ENCODE data around the gene EVA1A. TPM values are rescaled to one million over a fixed set of nuclear protein-coding genes. Genes with fewer than 3 reads are reported as not detected.

The EVA1A gene
- total and polyA plus RNA-seq, 2 of the 8 experiments (the other 6 are each of a cell fraction or from before 2014, with no cell fraction given) = 2.4 to 4.3 TPM

GRCh38 chr2:75545387-75545786, 15.4 kb downstream of the EVA1A start:
- no peak overlapping the region for H4K5ac ChIP-seq (ENCODE audit: insufficient read length, low read depth, low read length)
- no peak overlapping the region for H3K23ac ChIP-seq (ENCODE audit: insufficient read length)
- H4K91ac ChIP-seq (replicated peaks; ENCODE audit: insufficient read length, low read length) = no peak overlapping the region
- H3K27me3 ChIP-seq (replicated peaks in 1 of 4; ENCODE audit: control insufficient read depth in 3 of 4, extremely low read depth in 1 of 4, insufficient read depth in 3 of 4, low read length in 3 of 4) = peaks cover 0 to 1% (median 0%) of the 10 kb centered on the region in 4 experiments; a peak in 1 of 7 replicates
- no peak overlapping the region for H3K14ac ChIP-seq (ENCODE audit: insufficient read length)
- no peak overlapping the region for H2AK5ac ChIP-seq (ENCODE audit: low read depth, low read length)
- DNase-seq (ENCODE audit: low read depth in 1 of 2, low spot score in 2 of 2) (no peak), FAIRE-seq (no peak)
- H2AFZ ChIP-seq (ENCODE audit: low read length) = no peak overlapping the region
- H2BK12ac ChIP-seq (ENCODE audit: low read depth, low read length) = no peak overlapping the region
- H3K56ac ChIP-seq (replicated peaks; ENCODE audit: insufficient read length, low read depth, low read length) = no peak overlapping the region
- H3K4me2 ChIP-seq (ENCODE audit: insufficient read depth in 1 of 2, low read depth in 2 of 2, low read length in 2 of 2) = no peak overlapping the region
- no peak overlapping the region for H3K27ac ChIP-seq (ENCODE audit: low read depth, low read length)
- no peak overlapping the region for H2BK20ac ChIP-seq (ENCODE audit: low read length)
- H3K79me2 ChIP-seq (ENCODE audit: control insufficient read depth in 1 of 2, insufficient read depth in 2 of 2, low read length in 2 of 2) = no peaks in the 10 kb centered on the region
- H2BK120ac ChIP-seq (replicated peaks; ENCODE audit: low read depth, low read length) = no peak overlapping the region
- H3K36me3 ChIP-seq (ENCODE audit: control insufficient read depth in 2 of 4, insufficient read depth in 4 of 4, low read length in 3 of 4) = no peaks in the 10 kb centered on the region
- H3K4me3 ChIP-seq (ENCODE audit: extremely low read depth in 1 of 4, insufficient read depth in 2 of 4, low read depth in 3 of 4, low read length in 4 of 4) = no peak overlapping the region
- peaks cover 0 to 6% (median 0%) of the 10 kb centered on the region in 4 experiments; a peak in 1 of 7 replicates for H3K4me1 ChIP-seq (replicated peaks in 1 of 4; ENCODE audit: control insufficient read depth in 3 of 4, insufficient read depth in 4 of 4, low read length in 3 of 4)
- WGBS, 2 experiments (ENCODE audit: extremely low coverage in 1 of 2, insufficient coverage in 1 of 2, insufficient read length in 1 of 2, insufficient replicate concordance in 2 of 2, low coverage in 1 of 2, low lambda C conversion rate in 2 of 2, missing lambda C conversion rate in 1 of 2) = 84% methylated on average over 3 of the region's 3 CpGs; no CpG with 5 or more reads in 1 of the 2 experiments
- POLR2A ChIA-PET (ENCODE audit: partially characterized antibody) = no interaction called here
- H3K9me3 ChIP-seq (ENCODE audit: insufficient read depth in 2 of 2, low read depth in 1 of 2, low read length in 1 of 2) = no peaks in the 10 kb centered on the region
- no peak overlapping the region for H4K8ac ChIP-seq (ENCODE audit: extremely low read depth, insufficient read depth, low read length)
- H3K23me2 ChIP-seq (ENCODE audit: low read depth, low read length) = no peaks in the 10 kb centered on the region; the same call in 1 of the 2 replicates
- TF ChIP-seq ASH2L (IDR thresholded peaks at IDR 0.05; ENCODE audit: low read length) (no peak), EGR1 (IDR thresholded peaks at IDR 0.05; ENCODE audit: borderline replicate concordance, low read depth, low read length) (no peak), SUZ12 (IDR thresholded peaks at IDR 0.05; ENCODE audit: low read length) (no peak), POLR2A (IDR thresholded peaks at IDR 0.05; ENCODE audit: control extremely low read depth in 1 of 2, low read depth in 2 of 2, low read length in 2 of 2) (no peak), CEBPB (IDR thresholded peaks at IDR 0.05; ENCODE audit: low read depth, low read length) (no peak), BRCA1 (IDR thresholded peaks at IDR 0.05; ENCODE audit: low read depth, low read length) (no peak), SIX5 (IDR thresholded peaks at IDR 0.05; ENCODE audit: low read depth, low read length) (no peak), MAFK (IDR thresholded peaks at IDR 0.05; ENCODE audit: low read depth, low read length) (no peak)
- H3K79me1 ChIP-seq (ENCODE audit: low read depth, low read length) = no peaks in the 10 kb centered on the region
- no peak overlapping the region for H3K4ac ChIP-seq (replicated peaks; ENCODE audit: insufficient read length, low read depth, low read length)
- CTCF ChIA-PET (ENCODE audit: partially characterized antibody) = interaction anchor here (1.0 to 2.9 kb wide), 5 partner anchors 9 to 79 kb away, joined by 3 to 8 read pairs (median 5); no protein-coding TSS in a partner anchor
- no peak overlapping the region for H3K18ac ChIP-seq (ENCODE audit: extremely low read depth, low read length)
- H3K9ac ChIP-seq (replicated peaks in 1 of 4; ENCODE audit: extremely low read depth in 1 of 4, low read depth in 3 of 4, low read length in 3 of 4) = no peak overlapping the region
- no peak overlapping the region for H2BK5ac ChIP-seq (ENCODE audit: low read depth, low read length)
- no peak overlapping the region for H2BK15ac ChIP-seq (ENCODE audit: low read length)
- no peaks in the 10 kb centered on the region for H4K20me1 ChIP-seq (replicated peaks in 1 of 2; ENCODE audit: control insufficient read depth in 1 of 2, insufficient read depth in 2 of 2, low read length in 2 of 2)

Measured in H1 (cell line).